HT-29 (cell line): ENCODE measurements around the gene AMBRA1. TPM values are rescaled to one million over a fixed set of nuclear protein-coding genes. Genes with fewer than 3 reads are reported as not detected.

ENCODE experiments used
- DNase-seq: peaks from one replicate; pipeline ENCODE4 v3.0.0-alpha.2; 2015; ENCODE audit warnings: low spot score
- total RNA-seq: library from RNA; depleted of rRNA; stranded (reverse); fragments of >200 nt; shearing (Covaris generic); gene quantifications from 2 replicates; pipeline ENCODE4 v1.2.3, GENCODE V29; 2014; rRNA removed

The AMBRA1 gene
- 34.0 and 34.1 TPM in 2 replicates for total RNA-seq

- DNase-seq: peak; percentile 97
Observed at GRCh38 chr11:46593550-46594373, at the start of gene AMBRA1. TSS of gene AMBRA1 (minus strand) at chr11:46594023. CDS start at chr11:46548380, 45,643 bp downstream.

- DNase-seq: no peak
Observed at GRCh38 chr11:46643531-46643930, 49.7 kb upstream of the AMBRA1 start.

- DNase-seq: no peak
Observed at GRCh38 chr11:46642627-46643335, 49.0 kb upstream of the AMBRA1 start.

- DNase-seq: no peak
Observed at GRCh38 chr11:46641639-46642038, 47.8 kb upstream of the AMBRA1 start.

GRCh38 chr11:46640036-46640788 lies 46.4 kb upstream of the AMBRA1 start:
- DNase-seq: peak; percentile 49

GRCh38 chr11:46639197-46639839 lies 45.5 kb upstream of the AMBRA1 start:
- no peak for DNase-seq

- no peak for DNase-seq
Observed at GRCh38 chr11:46637546-46637945, 43.7 kb upstream of the AMBRA1 start.

- DNase-seq: no peak
Observed at GRCh38 chr11:46635557-46636139, 41.8 kb upstream of the AMBRA1 start.

GRCh38 chr11:46633291-46634217 lies 39.7 kb upstream of the AMBRA1 start:
- DNase-seq: no peak

GRCh38 chr11:46632502-46632901 lies 38.7 kb upstream of the AMBRA1 start:
- DNase-seq: no peak

GRCh38 chr11:46631676-46632075 lies 37.9 kb upstream of the AMBRA1 start:
- DNase-seq: no peak

GRCh38 chr11:46630237-46630636 lies 36.4 kb upstream of the AMBRA1 start:
- DNase-seq: no peak

- no peak for DNase-seq
Observed at GRCh38 chr11:46628961-46629360, 35.1 kb upstream of the AMBRA1 start.

- DNase-seq: peak; percentile 21
Observed at GRCh38 chr11:46625406-46625805, 31.6 kb upstream of the AMBRA1 start.

GRCh38 chr11:46618837-46619236 lies 25.0 kb upstream of the AMBRA1 start:
- DNase-seq: peak; percentile 40

- no peak for DNase-seq
Observed at GRCh38 chr11:46617972-46618314, 24.1 kb upstream of the AMBRA1 start.

- peak; percentile 96 for DNase-seq
Observed at GRCh38 chr11:46617134-46617971, 23.5 kb upstream of the AMBRA1 start, which contains the start of the genes ATG13 and HARBI1. TSS of gene ATG13 (plus strand) at chr11:46617553. CDS start at chr11:46644292, 26,739 bp downstream. TSS of gene HARBI1 (minus strand) at chr11:46617227. CDS start at chr11:46616237, 990 bp downstream.

- DNase-seq: peak; percentile 67
Observed at GRCh38 chr11:46616551-46617133, 22.8 kb upstream of the AMBRA1 start.

- DNase-seq: no peak
Observed at GRCh38 chr11:46615756-46616155, 21.9 kb upstream of the AMBRA1 start.
